Measurements from ENCODE around the gene KIAA0825. TPM values are rescaled to one million over a fixed set of nuclear protein-coding genes. Genes with fewer than 3 reads are reported as not detected.

KIAA0825 gene
- total RNA-seq, 4 donors from 2014 or later = 4.7 to 5.8 (median 5.0) TPM

DNA sequence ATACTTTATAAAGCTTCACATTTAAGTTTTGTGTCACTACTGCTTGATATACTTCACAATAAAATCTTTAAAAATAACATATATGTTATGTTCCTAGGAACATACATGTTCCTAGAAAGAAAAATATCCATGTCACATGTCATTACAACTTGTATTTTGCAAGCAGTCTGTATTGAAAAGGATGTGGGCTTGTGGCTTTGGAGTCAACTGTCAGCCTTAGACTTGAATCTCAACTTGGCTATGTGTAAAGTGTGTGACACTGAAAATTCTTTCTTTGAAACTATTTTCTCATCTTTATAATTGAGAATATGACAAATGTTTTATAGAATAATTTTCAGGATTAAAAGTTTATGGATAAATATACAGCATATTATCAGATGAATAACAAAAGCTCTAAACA is 273.1 kb downstream of the KIAA0825 start:
- no peak for TF ChIP-seq CTCF (IDR thresholded peaks at IDR 0.05; ENCODE audit: low read depth)

- TF ChIP-seq CTCF (IDR thresholded peaks at IDR 0.05; ENCODE audit: low read depth) = no peak
Observed at GRCh38 chr5:94337617-94338016, 280.8 kb downstream of the KIAA0825 start.

- TF ChIP-seq CTCF (IDR thresholded peaks at IDR 0.05; ENCODE audit: low read depth) = no peak
Observed at GRCh38 chr5:94335936-94336335, 282.5 kb downstream of the KIAA0825 start.

GRCh38 chr5:94329115-94329514 is 289.3 kb downstream of the KIAA0825 start:
- TF ChIP-seq CTCF (IDR thresholded peaks at IDR 0.05; ENCODE audit: low read depth) = no peak

- no peak for TF ChIP-seq CTCF (IDR thresholded peaks at IDR 0.05; ENCODE audit: low read depth)
Observed at GRCh38 chr5:94326586-94326985, 291.8 kb downstream of the KIAA0825 start.

- TF ChIP-seq CTCF (IDR thresholded peaks at IDR 0.05; ENCODE audit: low read depth) = no peak
Observed at GRCh38 chr5:94316916-94317838, 301.2 kb downstream of the KIAA0825 start.

- no peak for TF ChIP-seq CTCF (IDR thresholded peaks at IDR 0.05; ENCODE audit: low read depth)
Observed at GRCh38 chr5:94314460-94315131, 303.8 kb downstream of the KIAA0825 start.

Data from subcutaneous adipose tissue (tissue), 4 donors.